IPS DF 4.7 (cell line): ENCODE measurements around the gene TPM2.

Experiments
- DNase-seq: peaks from one replicate; pipeline ENCODE4 v3.0.0-alpha.2; 2013; ENCODE audit warnings: low spot score; ENCODE audit errors: extremely low read depth

The TPM2 gene

DNA sequence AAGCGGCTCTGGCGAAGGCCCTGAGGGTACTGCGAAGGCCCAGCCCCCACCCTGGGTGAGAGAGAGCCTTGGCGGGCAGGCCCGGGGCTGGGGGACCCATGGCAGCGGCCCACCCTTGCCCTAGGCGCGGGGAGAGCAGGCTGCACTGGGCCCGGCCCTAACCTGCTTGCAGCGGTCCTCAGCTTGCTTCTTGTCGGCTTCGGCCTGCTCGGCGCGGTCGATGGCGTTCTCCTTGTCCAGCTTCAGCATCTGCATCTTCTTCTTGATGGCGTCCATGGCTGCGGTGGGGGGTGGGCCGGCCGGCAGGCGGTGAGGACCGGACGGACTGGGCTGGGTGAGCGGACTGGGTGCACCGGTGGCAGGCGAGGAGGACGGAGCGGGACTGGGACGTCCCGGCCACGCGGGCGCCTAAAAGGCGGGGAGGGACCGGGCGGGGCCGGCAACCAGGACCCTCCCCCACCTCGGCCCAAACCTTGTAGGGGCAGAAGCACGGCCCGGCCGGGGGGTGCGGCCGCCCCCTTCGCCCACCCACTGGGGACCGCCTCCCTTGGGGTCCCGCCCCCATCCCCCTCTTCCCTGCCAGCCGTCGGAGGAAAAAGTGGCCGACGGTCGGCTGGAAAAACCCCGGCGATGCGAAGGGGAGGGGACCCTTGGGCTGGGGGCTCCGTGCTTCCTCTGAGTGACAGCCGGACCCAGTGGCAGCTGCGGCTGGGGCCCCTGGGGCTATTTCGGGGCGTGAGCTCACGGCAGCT, at the start of gene TPM2:
Gene TPM2, minus strand, starts transcription at position 384 of the 752 bp plus-strand sequence. Its CDS starts 108 bp downstream, at position 276.
- DNase-seq = no peak

DNA sequence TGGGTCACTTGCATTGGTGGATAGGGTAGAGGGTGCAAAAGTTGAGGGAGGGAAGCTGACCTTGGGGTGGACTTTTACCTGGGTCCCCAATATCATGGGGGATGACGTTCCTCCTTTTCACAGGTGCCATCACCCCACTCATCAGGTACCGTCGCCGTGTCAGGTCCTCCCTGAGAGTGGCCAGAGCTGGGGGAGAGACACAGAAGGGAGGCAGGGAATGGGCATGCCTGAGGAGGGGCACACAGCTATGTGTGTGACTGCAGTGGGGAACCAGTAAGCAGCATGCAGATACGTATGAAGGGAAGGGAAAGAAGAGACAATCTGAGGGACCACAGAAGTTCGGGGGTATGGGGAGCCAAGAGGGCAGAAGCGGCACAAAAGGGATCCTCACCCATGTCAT, 49.2 kb upstream of the TPM2 start:
- DNase-seq = no peak

DNA sequence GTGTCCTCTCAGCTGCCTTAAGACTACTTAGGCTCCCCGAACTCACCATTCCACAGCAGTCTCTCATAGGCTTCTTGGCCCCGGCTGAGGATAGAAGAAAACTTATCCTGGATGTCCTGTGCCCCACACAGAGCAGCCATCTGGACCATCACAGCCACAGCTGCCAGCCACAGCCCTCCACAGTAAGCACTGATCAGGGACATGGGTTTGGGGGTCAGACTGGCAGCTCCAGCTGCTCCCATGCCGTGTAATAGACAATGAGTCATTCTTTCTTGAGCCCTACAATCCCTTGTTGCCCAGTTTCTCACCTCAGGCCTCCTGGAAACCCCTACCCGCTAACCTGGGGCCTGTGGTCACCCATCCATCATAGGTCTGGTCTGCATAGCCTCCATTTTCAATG, 48.5 kb upstream of the TPM2 start:
- DNase-seq = no peak

DNA sequence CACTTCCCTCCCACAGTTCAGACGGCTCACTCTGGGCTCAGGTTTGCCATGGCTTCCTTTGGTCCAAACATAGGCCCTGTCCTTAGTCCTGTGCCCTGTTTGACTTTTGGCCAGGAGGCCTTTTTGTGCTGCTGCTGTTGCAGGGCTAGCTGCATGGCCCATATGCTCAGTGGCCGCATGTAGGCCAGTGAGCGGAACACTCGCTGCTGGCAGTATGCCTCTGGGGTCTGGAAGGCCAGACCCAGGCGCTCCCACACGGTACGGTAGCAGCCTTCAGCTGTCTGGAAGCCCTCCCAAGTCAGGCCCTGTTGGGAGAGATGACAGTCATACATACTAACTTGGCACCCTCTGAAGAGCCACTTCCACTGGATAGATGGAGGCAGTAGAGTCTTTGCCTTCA, 47.4 kb upstream of the TPM2 start:
- DNase-seq = no peak

DNA sequence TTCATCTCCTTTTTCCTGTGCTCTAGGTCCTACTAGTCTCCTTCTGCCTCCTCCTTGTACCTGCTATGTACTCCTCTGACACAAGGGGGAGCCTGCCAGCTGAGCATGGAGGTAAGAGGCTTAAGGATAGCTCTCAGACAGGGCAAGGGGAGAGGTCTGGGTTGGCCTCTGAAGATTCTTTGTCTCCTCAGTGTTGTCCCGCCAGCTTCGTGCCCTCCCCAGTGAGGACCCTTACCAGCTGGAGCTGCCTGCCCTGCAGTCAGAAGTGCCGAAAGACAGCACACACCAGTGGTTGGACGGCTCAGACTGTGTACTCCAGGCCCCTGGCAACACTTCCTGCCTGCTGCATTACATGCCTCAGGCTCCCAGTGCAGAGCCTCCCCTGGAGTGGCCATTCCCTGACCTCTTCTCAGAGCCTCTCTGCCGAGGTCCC, 46.5 kb upstream of the TPM2 start:
- no peak for DNase-seq

DNA sequence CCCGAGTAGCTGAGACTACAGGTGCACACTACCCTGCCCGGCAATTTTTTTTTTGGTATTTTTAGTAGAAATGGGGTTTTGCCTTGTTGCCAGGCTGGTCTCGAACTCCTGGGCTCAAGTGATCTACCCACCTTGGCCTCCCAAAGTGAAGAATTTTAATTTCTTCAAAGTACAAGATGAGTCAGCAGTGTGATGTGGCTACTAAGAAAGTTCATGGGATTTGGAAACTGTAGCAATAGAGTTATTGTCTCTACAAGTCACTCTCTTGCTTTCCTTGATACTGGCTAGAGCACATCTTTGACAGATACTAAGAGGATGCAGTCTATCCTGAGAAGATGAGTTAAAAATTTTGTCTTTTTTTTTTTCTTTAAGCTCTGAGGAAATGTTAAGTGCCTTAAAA, 44.4 kb upstream of the TPM2 start:
- no peak for DNase-seq

DNA sequence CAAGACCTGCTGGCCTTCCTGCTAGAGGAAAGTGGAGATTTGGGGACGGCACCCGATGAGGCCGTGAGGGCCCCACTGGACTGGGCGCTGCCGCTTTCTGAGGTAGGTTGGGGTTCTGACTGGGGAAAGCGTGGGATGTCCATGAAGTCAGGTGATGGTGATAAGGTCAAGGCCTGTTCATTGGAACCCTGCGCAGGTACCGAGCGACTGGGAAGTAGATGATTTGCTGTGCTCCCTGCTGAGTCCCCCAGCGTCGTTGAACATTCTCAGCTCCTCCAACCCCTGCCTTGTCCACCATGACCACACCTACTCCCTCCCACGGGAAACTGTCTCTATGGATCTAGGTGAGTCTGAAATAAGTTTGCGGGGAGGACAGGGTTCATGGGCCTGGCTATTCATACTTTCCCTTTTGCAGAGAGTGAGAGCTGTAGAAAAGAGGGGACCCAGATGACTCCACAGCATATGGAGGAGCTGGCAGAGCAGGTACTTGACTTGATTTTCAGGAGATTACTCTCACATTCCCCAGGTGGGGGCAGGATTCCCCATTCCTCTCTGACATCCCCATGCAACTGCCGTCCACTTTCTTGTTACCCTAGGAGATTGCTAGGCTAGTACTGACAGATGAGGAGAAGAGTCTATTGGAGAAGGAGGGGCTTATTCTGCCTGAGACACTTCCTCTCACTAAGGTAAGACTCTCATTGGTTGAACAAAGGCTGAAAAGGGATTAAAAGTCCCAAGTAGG, 43.2 kb upstream of the TPM2 start:
- no peak for DNase-seq

DNA sequence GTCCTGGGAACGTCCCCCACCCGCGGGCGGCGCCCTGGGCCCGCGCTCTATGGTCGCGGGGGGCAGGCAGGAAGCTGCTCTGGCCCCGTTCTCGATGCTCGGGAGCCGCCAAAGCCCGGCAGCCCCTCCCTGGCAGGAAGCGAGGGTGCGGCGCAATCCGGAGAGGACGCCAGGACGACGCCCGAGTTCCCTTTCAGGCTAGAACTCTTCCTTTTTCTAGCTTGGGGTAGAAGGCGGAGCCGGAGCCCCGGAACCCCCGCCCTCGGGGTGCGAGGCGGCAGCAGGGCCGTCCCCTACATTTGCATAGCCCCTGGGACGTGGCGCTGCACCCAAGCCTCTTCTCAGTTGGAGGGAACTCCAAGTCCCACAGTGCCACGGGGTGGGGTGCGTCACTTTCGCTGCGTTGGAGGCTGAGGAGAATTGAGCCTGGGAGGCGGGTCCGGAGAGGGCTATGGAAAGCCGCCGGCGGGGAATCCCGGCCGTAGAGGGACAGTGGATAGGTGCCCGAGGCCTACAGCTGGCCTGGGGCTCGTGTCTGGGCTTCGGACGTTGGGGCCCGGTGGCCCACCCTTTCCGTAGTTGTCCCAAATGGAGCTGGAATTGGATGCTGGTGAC, 42.6 kb upstream of the TPM2 start, which contains the start of the genes CREB3 and TLN1:
Gene CREB3, plus strand, starts transcription at position 482 of the 615 bp plus-strand sequence. Its CDS starts 107 bp downstream, at position 589.
Gene TLN1, minus strand, starts transcription at position 11 of the 615 bp plus-strand sequence. CDS start 6,501 bp downstream, outside the sequence.
- peak; percentile 89 for DNase-seq

DNA sequence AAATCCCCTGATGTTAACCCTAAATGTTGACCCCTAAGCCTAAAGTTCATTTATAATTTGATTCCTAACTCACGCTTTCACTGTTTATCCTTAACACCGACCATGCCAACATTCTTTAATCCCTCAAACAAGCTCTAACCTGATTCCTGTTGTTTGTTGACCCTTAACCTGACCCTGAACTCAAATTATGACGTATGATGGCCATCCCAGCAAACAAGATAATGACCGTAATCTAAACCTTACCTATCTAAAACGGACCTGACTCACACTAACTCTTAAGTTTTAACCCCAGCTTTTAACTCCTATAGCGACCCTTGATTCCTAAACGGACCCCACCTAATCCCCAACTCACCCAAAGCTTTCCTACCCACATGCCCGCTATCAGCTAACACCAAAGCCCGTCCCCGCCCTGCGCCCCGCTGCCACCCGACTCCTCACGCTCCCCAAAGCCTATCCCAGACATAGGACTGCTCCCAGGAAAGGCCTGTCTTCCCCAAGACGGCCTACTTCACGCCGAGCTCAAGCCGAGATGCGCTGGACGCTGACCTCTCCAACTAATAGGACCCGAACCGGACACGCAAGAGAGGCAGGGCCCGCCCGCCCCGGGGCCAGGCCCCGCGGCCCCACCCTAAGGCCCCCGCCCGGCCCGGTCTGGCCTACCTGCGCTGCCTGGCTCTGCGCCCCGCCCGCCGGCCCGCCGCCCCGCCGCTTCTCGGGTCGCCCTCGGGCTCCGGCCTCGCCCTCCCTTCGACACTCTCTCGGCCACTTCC, 41.9 kb upstream of the TPM2 start:
- DNase-seq = no peak

DNA sequence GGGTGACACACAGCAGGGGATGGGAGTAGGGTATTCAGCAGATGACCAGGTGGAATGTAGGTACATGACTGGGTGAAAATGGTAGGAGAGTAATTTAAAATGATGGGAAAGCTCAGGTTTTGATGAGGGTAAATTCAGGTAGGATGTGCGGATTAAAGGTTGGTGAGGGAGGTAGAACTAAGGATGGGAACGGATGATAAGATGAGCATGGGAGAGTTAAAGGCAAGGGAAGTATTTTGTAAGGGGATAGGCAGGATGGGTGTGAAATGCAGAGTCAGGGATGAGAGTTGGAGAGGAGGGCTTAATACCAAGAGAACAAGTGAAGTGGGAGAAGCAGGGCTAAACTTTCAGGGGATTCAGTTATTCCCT, 40.7 kb upstream of the TPM2 start:
- no peak for DNase-seq

DNA sequence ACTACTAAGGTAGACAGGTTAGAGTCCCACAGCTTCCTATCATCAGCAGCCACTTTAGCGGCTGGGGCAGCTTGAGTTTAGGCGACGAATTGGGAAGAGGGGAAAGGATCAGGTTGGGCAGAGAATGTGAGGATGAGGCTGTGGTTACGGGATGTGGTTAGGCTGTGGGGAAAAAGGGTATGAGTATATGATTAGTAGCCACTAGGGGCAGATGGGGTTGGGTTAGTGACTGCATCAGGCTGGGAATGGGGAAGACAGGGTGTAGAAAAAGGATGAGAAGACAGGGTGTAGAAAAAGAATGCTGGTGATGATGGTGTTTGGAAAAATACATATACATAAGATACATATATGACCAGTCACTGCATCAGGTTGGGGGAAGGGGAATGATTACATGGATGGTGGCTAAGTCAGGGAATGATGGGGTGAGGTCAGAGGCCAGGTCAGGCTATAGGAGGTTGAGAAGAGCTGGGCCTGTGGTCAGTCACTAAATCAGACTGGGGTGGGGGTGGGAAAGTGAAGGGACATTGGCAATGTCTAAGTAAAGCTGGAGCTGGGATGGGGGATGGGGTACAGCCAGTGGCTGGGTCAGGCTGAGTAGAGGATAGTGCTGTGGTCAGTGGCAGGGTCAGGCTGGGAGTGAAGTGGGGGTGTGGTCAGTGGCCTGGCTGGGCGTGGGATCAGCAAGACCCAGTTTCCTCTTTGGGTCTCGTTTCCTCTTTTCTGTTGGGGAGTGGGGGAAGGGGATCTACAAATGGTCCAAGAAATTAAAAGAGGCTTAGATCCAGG, 40.2 kb upstream of the TPM2 start:
- no peak for DNase-seq

DNA sequence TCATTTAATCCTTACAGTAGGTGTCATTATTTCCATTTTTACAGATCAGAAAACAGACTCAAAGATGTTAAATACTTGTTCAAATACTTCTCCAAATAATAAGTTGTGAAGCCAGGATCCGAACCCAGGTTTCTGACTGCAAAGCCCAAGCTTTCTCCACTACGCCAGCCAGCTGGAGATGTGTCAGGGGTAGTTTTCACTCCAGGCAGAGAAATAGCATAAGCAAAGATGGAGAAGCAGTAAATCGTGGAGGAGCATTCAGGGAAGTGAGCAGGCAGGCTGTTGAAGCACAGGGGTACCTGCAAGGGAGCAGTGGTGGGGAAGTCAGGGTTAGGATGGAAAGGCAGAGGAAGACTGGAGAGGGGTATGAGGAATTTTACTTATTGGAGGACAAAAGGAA, 39.4 kb upstream of the TPM2 start:
- no peak for DNase-seq

DNA sequence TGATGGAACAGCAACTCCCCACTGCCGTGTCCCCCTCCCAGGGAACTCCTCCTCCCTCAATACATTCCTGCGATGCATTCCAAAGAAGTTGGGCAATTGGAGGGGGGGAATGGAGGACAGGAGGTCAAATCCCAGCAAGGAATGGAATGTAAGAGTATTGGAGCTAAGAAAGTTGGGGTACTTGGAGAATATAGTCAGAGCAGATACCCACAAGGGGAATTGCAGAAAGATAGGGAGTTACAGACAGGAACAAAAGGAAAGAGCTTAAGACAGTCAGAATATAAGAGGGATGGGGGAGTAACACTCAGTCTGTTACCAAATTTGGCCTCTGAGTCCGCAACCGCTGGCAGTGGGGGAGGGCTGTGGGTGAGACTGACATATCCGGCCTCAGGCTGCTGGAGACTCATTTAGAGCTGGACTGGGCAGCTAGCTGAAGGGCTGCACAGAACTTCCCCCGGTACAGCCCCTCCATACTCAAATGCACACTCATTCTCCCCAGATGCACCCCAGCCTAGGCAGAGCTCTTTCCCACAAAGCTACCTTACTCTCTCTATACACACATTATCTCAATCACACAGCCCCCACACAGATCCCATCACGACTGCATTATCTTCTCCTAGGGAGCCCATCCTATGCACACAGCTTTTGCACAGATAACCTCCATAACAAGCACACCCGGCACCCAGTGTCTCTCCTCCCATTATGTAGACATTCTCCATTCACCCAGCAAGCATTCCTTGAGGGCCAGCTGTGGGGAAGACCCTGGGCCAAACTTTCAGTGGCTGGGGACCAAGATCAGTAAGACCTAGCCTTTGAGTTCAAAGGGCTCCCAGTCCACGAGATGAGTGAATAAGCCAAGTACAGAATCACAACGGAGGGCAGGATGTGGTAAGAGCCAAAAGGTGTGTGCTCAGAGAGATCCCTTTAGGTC, 38.6 kb upstream of the TPM2 start:
- no peak for DNase-seq

DNA sequence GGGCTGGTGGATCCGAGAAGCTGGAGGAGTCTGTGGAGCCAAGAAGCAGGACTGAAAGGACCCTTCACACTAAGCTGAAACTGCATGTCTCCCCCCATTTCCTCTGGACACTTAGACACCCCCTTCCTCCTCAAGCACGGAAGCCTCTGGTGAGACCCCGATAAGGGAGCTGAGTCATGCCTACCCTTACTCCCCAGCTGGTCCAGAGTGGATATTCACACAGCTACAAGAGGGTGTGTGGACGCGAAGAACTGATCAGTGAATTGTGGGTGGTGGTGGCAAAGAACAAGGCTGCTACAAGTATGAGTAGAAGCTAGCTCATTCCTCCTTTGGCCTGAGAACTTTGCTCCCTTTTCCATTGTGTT, 37.9 kb upstream of the TPM2 start:
- no peak for DNase-seq

DNA sequence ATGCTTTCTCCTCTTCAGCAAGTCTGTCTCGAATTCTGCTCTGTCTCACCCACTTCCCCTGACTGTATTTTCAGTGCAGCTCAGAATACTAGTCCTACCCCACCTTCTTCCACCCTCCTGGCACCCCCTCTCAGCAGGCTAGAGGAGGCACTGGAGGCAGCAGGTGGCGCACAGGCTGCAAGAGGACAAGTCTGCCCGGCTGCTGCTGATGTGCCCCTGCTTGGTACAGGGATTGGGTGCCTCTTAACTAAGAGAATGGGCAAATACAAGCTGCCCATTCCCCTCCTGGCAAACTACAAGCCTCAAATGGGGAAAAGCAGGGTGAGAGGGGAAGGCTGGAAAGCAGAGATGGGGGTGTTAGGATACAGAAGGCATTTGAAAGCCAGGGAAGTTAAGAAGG, 37.2 kb upstream of the TPM2 start:
- DNase-seq = no peak

DNA sequence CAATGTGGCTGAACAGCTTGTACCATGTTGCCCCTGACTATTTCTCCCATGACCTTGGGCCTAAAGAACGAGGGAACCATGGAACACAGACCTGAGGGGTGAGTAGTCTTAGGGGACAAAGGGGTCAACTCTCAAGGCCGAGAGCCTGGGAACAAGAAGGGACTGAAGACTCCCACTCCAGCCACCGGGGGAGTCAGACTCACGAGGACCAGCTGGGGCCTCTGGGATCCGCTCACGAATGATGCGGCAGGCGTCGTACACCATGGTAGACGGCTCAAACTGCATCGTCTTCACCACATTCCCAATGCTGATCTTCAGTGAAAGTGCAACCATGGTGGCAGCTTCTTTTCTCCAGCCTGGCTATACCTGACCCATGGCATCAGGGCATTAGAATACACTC, 35.6 kb upstream of the TPM2 start:
- DNase-seq = no peak

DNA sequence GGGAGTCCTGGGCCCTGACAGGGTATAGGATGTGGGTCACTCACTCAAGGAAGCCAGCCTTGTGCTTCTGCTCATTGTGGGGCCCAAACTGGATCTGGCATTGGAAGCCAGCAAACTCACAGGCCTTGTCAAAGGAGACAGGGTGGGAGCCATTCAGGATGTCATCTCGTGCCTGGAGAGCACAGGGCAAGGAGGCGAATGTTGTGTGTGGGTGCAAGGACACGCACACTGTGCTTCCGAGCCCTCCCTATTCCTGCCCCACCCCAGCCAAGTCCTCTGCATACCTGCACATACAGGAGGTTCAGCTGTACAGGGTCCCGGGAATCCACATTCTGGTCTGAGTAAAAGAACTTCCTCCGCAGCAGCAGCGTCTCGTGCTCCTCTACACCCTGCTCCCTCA, 34.2 kb upstream of the TPM2 start:
- DNase-seq = no peak

DNA sequence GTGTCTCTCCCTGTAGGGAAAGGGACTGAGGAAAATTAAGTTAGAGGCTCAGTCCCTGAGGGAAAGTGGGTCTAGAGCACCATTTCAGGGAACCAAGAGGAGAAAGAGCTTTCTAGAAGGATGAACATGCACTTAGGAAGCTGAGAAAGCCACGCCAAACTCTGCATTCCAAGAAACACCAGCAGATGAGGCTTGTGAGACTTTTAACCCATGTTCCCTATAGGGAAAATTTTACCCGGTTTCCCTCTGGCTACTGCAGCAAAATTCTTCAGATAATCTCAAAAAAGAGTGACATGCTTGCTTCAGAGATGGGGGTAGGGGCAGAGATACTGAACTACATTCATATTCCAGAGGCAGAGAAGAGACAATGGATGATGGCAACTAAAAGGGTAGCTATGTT, 33.7 kb upstream of the TPM2 start:
- no peak for DNase-seq

DNA sequence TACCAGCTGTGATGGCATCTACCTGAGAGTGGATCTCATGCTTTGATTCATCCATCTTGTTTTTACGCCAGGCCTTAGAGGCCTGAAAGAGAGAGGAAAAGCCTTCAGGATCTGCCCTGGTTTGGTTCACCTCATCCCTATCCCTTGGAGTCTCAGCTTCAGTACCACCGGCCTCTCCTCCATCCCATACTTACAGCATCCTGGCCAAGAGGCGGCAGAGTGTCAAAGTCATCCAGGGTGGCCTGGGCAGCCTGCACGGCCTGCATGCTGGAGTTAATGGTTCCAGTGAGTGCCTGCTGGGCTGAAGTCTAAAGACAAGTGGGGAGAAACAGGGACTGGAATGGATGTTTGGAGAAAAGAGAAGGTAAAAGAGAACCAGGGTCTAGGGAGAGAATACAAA, 29.8 kb upstream of the TPM2 start:
- DNase-seq = no peak
